Measurements from ENCODE around the gene CLN6.
"Not testable (repeated sequence)": the region's sequence is repeated elsewhere in the genome, so short reads cannot be mapped to it uniquely, and the experiment has no call there.

Gene CLN6

GRCh38 chr15:68186671-68187397 lies 42.7 kb downstream of the CLN6 start:
- DNase-seq = no peak

GRCh38 chr15:68184616-68185480 lies 44.7 kb downstream of the CLN6 start:
- no peak for DNase-seq

DNA sequence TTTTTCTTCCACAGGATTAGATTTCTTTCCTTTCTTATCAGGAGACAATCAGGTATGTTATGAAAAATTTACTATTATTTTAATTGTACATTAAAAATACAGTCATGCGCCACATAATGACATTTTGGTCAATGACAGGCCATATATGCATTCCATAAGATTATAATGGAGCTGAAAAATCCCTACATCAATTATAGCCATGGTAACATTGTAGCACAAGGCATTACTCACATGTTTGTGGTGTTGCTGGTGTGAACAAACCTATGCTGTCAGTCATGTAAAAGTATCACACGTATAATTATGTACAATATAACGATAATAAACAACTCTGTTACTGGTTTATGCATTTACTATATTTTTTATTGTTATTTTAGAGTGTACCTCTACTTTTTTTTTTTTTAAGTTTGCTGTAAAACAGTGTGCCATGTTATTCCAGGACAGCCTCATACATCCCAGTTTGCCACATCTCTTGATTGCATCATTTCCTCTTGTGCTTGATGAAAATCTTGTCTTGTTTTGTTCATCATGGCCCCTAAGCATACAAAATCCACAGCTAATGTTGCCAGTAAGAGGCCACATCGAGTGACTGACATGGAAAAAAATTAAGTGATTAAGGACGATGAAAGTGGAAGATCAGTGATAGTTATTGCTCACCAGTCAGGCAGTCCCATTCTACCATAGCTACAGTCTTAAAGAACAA lies 45.8 kb downstream of the CLN6 start:
- no peak for DNase-seq

- DNase-seq = no peak
Observed at GRCh38 chr15:68177742-68178141, 51.8 kb downstream of the CLN6 start.

DNA sequence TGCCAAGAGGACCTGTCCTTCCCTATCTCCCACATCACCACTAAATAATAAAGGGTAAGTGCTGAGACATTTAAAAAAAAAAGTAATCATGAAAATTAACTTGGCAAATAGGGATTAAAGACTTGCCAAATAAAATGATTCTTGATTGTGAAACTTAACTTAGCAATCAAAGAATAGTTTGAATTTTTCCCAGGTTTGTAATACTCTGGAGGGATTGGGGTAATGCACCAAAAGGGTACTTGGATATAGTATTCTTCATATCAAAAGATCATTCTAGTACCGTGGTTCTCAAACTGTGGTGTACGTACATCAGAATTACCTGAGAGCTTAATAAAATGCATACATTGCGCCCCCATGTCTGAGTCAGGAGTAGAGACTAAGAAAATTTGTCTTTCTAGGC lies 52.9 kb downstream of the CLN6 start:
- DNase-seq = no peak

GRCh38 chr15:68175526-68175925 lies 54.0 kb downstream of the CLN6 start:
- DNase-seq = no peak

- no peak for DNase-seq
Observed at GRCh38 chr15:68173119-68173518, 56.4 kb downstream of the CLN6 start.

DNA sequence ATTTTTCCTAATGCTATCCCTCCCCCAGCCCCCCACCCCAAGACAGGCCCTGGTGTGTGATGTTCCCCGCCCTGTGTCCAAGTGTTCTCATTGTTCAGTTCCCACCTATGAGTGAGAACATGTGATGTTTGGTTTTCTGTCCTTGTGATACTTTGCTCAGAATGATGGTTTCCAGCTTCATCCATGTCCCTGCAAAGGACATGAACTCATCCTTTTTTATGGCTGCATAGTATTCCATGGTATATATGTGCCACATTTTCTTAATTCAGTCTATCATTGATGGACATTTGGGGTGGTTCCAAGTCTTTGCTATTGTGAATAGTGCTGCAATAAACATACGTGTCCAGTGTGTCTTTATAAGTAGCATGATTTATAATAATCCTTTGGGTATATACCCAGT lies 57.5 kb downstream of the CLN6 start:
- not testable (repeated sequence) for DNase-seq

DNA sequence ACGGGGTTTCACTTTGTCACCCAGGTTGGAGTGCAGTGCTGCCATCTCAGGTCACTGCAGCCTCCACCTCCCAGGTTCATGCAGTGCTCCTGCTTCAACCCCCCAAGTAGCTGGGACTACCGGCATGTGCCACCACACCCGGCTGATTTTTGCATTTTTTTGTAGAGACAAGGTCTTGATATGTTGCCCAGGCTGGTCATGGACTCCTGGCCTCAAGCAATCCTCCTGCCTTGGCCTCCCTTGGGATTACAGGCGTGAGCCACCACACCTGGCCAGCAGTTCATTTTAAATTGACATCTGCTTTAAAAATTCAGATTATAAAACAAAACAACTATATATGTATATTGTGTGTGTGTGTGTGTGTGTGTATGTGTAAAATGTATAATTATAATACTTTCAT lies 62.7 kb downstream of the CLN6 start:
- no peak for DNase-seq

- DNase-seq = no peak
Observed at GRCh38 chr15:68163191-68163590, 66.3 kb downstream of the CLN6 start.

GRCh38 chr15:68158046-68158628 lies 71.4 kb downstream of the CLN6 start:
- no peak for DNase-seq

DNA sequence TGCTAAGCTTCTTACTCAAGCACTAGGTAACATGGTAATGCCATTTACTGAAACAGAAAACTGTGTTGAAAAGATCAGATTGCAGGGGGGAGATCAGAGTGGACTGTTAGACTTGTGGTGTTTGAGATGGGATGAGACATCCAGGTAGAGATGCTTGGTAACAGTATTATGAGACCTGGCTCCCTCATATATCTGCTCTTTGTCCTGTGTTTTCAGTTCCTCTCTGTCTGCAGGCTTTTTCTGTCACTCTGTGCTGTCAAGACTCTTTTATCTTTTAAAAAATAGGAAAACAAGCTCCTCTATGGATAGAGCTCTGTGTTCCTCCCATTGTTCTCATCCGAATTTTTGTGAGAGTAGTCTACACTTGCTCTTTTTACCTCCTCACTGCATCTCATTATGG lies 72.5 kb downstream of the CLN6 start:
- DNase-seq = no peak
